Neural cell (in vitro differentiated cells): ENCODE measurements around the gene BTBD16. TPM values are rescaled to one million over a fixed set of nuclear protein-coding genes. Genes with fewer than 3 reads are reported as not detected.

Experiments used
- H2AFZ ChIP-seq: fragments of 200-600, 300-800 bp; sonication (generic), shearing (Covaris generic); 2 replicates; pipeline ENCODE4 v1.6.0; 2014; ENCODE audit warnings: low read depth, mild to moderate bottlenecking, antibody characterized with exemption, low read length, moderate library complexity
- H3F3A ChIP-seq: fragments of 200-600 bp; shearing (Covaris generic); 2 replicates; pipeline ENCODE4 v1.6.1; 2016; ENCODE audit warnings: mild to moderate bottlenecking, moderate library complexity, mixed read lengths, antibody characterized with exemption, low read length; ENCODE audit not compliant: insufficient read depth, poor library complexity, severe bottlenecking
- H3K27ac ChIP-seq: fragments of 200-600, 300-800 bp; sonication (generic), shearing (Covaris generic); 2 replicates; pipeline ENCODE4 v1.5.1; 2014; ENCODE audit warnings: mild to moderate bottlenecking, low read length, moderate library complexity
- H3K27me3 ChIP-seq: fragments of 300-800, 200-600 bp; sonication (generic), shearing (Covaris generic); 2 replicates; pipeline ENCODE4 v1.6.0; 2014; ENCODE audit warnings: mild to moderate bottlenecking, low read depth, low read length, moderate library complexity; ENCODE audit not compliant: insufficient read depth
- H3K36me3 ChIP-seq: fragments of 300-800, 200-600 bp; sonication (generic), shearing (Covaris generic); 2 replicates; pipeline ENCODE4 v1.5.1; 2014; ENCODE audit warnings: mild to moderate bottlenecking, antibody characterized with exemption, low read length, moderate library complexity; ENCODE audit not compliant: insufficient read depth
- H3K4me2 ChIP-seq: fragments of 300-800, 200-600 bp; sonication (generic), shearing (Covaris generic); 2 replicates; pipeline ENCODE4 v1.6.0; 2014; ENCODE audit warnings: mild to moderate bottlenecking, low read length
- H3K4me3 ChIP-seq: fragments of 300-800, 200-600 bp; sonication (generic), shearing (Covaris generic); 2 replicates; pipeline ENCODE4 v1.5.1; 2014; ENCODE audit warnings: mild to moderate bottlenecking, low read length, moderate library complexity
- H3K79me2 ChIP-seq: fragments of 200-600 bp; shearing (Covaris generic); replicated peaks from 2 replicates; pipeline ENCODE4 v1.6.0; 2014; ENCODE audit warnings: mild to moderate bottlenecking, low read length, moderate library complexity; ENCODE audit not compliant: insufficient read depth
- H3K9ac ChIP-seq: fragments of 300-800, 200-600 bp; sonication (generic), shearing (Covaris generic); 2 replicates; pipeline ENCODE4 v1.6.1; 2016; ENCODE audit warnings: mild to moderate bottlenecking, low read length, mixed read lengths
- H3K9me2 ChIP-seq: fragments of 200-600 bp; shearing (Covaris generic); 2 replicates; pipeline ENCODE4 v1.6.1; 2016; ENCODE audit warnings: mild to moderate bottlenecking, low read length, mixed read lengths; ENCODE audit not compliant: insufficient read depth
- H3K9me3 ChIP-seq: fragments of 200-600, 300-800 bp; sonication (generic), shearing (Covaris generic); 2 replicates; pipeline ENCODE4 v1.6.1; 2016; ENCODE audit warnings: mild to moderate bottlenecking, mixed run types, low read length, moderate library complexity, mixed read lengths
- H4K20me1 ChIP-seq: fragments of 200-600 bp; shearing (Covaris generic); 2 replicates; pipeline ENCODE4 v1.6.1; 2016; ENCODE audit warnings: mild to moderate bottlenecking, mixed run types; ENCODE audit not compliant: insufficient read depth
- EP300 ChIP-seq: fragments of 450-650 bp; conservative IDR thresholded peaks from 2 replicates; pipeline ENCODE4 v1.6.1; 2014; ENCODE audit warnings: antibody characterized with exemption, mild to moderate bottlenecking, moderate library complexity; ENCODE audit not compliant: poor library complexity, severe bottlenecking
- EZH2 ChIP-seq: fragments of 200-600, 300-800 bp; shearing (Covaris generic), sonication (generic); IDR thresholded peaks from 2 replicates; pipeline ENCODE4 v1.6.1; 2014; ENCODE audit warnings: antibody characterized with exemption, low read length, borderline replicate concordance, mild to moderate bottlenecking; ENCODE audit not compliant: insufficient read depth, poor library complexity, severe bottlenecking
- MXI1 ChIP-seq: fragments of 450-650 bp; conservative IDR thresholded peaks from 2 replicates; pipeline ENCODE4 v1.6.1; 2014; ENCODE audit warnings: antibody characterized with exemption, mild to moderate bottlenecking; ENCODE audit not compliant: poor library complexity, severe bottlenecking
- POLR2AphosphoS5 ChIP-seq: IDR thresholded peaks from 2 replicates; pipeline ENCODE4 v1.6.1; 2012
- RAD21 ChIP-seq: fragments of 450-650 bp; conservative IDR thresholded peaks from 2 replicates; pipeline ENCODE4 v1.6.1; 2014; ENCODE audit warnings: antibody characterized with exemption, mild to moderate bottlenecking, moderate library complexity
- SMC3 ChIP-seq: fragments of 450-650 bp; conservative IDR thresholded peaks from 2 replicates; pipeline ENCODE4 v1.6.1; 2014; ENCODE audit warnings: antibody characterized with exemption, mild to moderate bottlenecking, moderate library complexity; ENCODE audit not compliant: poor library complexity
- TAF1 ChIP-seq: IDR thresholded peaks from 2 replicates; pipeline ENCODE4 v1.6.1; 2012; ENCODE audit warnings: low read depth
- polyA plus RNA-seq: library from polyadenylated mRNA; depleted of rRNA; stranded (reverse); fragments of >200 nt; gene quantifications from 2 replicates; pipeline ENCODE4 v1.2.3, GENCODE V29; 2014
- TF ChIP-seq, protein P1 (sequence below): fragments of 450-650 bp; IDR thresholded peaks from 2 replicates; pipeline ENCODE4 v1.5.1; 2014; ENCODE audit warnings: antibody characterized with exemption, mild to moderate bottlenecking, moderate library complexity; ENCODE audit not compliant: poor library complexity, severe bottlenecking
- TF ChIP-seq, protein P2 (sequence below): IDR thresholded peaks from 2 replicates; pipeline ENCODE4 v1.6.1; 2012; ENCODE audit warnings: borderline replicate concordance

Gene BTBD16
- polyA plus RNA-seq, 1 donor from 2014 or later: not detected

- no peak overlapping the region for H3K27ac ChIP-seq
- no peaks in the 10 kb centered on the region for H3F3A ChIP-seq
- no peaks in the 10 kb centered on the region for H3K36me3 ChIP-seq
- no peaks in the 10 kb centered on the region for H3K9me2 ChIP-seq
- H3K27me3 ChIP-seq: no peaks in the 10 kb centered on the region
- H3K9me3 ChIP-seq: no peaks in the 10 kb centered on the region
- H3K4me3 ChIP-seq: no peak overlapping the region
- H4K20me1 ChIP-seq: no peaks in the 10 kb centered on the region
- H2AFZ ChIP-seq: no peak overlapping the region
- no peak overlapping the region for H3K9ac ChIP-seq
- no peak overlapping the region for H3K4me2 ChIP-seq
- TF ChIP-seq MXI1 (no peak), EP300 (no peak), SMC3 (no peak), TAF1 (no peak), RAD21 (no peak), POLR2AphosphoS5 (no peak), EZH2 (no peak)
- TF ChIP-seq, protein P1, sequence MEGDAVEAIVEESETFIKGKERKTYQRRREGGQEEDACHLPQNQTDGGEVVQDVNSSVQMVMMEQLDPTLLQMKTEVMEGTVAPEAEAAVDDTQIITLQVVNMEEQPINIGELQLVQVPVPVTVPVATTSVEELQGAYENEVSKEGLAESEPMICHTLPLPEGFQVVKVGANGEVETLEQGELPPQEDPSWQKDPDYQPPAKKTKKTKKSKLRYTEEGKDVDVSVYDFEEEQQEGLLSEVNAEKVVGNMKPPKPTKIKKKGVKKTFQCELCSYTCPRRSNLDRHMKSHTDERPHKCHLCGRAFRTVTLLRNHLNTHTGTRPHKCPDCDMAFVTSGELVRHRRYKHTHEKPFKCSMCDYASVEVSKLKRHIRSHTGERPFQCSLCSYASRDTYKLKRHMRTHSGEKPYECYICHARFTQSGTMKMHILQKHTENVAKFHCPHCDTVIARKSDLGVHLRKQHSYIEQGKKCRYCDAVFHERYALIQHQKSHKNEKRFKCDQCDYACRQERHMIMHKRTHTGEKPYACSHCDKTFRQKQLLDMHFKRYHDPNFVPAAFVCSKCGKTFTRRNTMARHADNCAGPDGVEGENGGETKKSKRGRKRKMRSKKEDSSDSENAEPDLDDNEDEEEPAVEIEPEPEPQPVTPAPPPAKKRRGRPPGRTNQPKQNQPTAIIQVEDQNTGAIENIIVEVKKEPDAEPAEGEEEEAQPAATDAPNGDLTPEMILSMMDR: no peak
- TF ChIP-seq, protein P2, sequence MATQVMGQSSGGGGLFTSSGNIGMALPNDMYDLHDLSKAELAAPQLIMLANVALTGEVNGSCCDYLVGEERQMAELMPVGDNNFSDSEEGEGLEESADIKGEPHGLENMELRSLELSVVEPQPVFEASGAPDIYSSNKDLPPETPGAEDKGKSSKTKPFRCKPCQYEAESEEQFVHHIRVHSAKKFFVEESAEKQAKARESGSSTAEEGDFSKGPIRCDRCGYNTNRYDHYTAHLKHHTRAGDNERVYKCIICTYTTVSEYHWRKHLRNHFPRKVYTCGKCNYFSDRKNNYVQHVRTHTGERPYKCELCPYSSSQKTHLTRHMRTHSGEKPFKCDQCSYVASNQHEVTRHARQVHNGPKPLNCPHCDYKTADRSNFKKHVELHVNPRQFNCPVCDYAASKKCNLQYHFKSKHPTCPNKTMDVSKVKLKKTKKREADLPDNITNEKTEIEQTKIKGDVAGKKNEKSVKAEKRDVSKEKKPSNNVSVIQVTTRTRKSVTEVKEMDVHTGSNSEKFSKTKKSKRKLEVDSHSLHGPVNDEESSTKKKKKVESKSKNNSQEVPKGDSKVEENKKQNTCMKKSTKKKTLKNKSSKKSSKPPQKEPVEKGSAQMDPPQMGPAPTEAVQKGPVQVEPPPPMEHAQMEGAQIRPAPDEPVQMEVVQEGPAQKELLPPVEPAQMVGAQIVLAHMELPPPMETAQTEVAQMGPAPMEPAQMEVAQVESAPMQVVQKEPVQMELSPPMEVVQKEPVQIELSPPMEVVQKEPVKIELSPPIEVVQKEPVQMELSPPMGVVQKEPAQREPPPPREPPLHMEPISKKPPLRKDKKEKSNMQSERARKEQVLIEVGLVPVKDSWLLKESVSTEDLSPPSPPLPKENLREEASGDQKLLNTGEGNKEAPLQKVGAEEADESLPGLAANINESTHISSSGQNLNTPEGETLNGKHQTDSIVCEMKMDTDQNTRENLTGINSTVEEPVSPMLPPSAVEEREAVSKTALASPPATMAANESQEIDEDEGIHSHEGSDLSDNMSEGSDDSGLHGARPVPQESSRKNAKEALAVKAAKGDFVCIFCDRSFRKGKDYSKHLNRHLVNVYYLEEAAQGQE: no peak
- no peaks in the 10 kb centered on the region for H3K79me2 ChIP-seq
Measured at GRCh38 chr10:122249303-122249850, 21.7 kb upstream of the BTBD16 start.

DNA sequence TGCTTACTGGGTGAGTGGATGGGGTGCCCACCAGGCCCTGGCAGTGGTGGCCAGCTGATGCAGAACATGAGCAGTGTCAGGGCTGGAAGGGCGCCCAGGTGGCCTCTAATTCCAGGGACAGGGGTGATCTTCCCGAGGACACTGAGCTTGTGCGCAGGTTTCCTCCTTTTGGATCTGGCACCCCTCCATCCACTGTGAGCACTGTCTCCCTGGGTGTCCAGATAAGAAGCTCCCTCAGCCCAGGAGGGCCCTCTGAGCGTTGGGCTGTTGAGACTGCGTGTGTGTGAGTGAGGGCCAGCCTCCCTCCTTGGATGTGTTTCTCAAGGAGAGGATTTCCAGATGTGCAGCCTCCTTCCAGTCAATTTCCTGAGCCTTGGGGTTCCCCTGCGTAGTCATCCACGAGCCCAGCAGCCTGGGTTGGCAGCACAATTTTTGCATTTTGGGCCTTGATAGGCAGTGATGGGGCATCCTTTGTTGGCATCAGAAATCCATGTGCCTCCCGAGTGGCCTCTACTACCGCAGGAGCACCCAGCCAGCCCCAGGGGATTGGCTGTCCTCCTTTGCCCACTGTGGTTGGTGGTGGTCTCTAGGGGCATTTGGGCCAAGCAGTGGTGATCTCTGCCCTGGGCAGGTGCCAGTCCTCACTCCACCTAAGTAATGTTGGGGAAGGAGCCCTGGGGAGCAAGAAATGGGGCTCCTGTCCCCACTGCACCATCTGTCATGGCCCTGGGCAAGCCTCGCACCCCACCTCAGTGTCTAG, 20.9 kb upstream of the BTBD16 start:
- no peak overlapping the region for H3K4me2 ChIP-seq
- no peaks in the 10 kb centered on the region for H3K36me3 ChIP-seq
- H3K79me2 ChIP-seq: no peaks in the 10 kb centered on the region
- no peaks in the 10 kb centered on the region for H3K9me3 ChIP-seq
- H4K20me1 ChIP-seq: no peaks in the 10 kb centered on the region
- H3K9ac ChIP-seq: no peak overlapping the region
- no peak overlapping the region for H3K27ac ChIP-seq
- no peak overlapping the region for H3K4me3 ChIP-seq
- H3K9me2 ChIP-seq: no peaks in the 10 kb centered on the region
- H3K27me3 ChIP-seq: no peaks in the 10 kb centered on the region
- TF ChIP-seq SMC3 (no peak), EP300 (no peak), RAD21 (no peak), EZH2 (no peak), POLR2AphosphoS5 (no peak), MXI1 (no peak), TAF1 (no peak)
- TF ChIP-seq, protein P1: no peak
- TF ChIP-seq, protein P2: no peak
- H3F3A ChIP-seq: no peaks in the 10 kb centered on the region
- H2AFZ ChIP-seq: no peak overlapping the region
